ENCODE data around the gene TSC22D1.

The TSC22D1 gene

DNA sequence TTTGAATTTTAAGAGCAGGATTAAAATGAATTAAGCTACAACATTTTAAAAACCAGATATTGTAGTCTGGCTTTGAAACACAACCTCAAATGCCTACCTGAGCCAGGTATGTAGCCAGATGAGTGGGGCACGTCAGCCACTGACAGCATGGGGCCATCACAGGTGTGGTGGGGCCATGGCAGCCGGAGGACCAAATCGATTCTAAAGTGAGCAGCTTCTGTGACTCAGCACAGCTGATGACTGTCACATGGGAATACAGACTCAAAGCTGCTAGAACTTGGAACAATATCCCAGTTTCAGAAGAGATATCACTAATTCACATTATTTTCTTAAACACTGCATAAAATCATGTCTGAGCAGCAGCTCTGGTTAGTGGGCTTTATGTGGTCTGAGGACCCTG lies 149.7 kb downstream of the TSC22D1 start:
- TF ChIP-seq CTCF (IDR thresholded peaks at IDR 0.05; ENCODE audit: extremely low read depth, missing control alignments), result no peak
- no peak for DNase-seq (ENCODE audit: low spot score)

- no peak for TF ChIP-seq CTCF (IDR thresholded peaks at IDR 0.05; ENCODE audit: extremely low read depth, missing control alignments)
- no peak for DNase-seq (ENCODE audit: low spot score)
Measured at GRCh38 chr13:44425815-44426078, 150.4 kb downstream of the TSC22D1 start.

GRCh38 chr13:44425041-44425814 lies 150.9 kb downstream of the TSC22D1 start:
- DNase-seq (ENCODE audit: low spot score), result no peak

DNA sequence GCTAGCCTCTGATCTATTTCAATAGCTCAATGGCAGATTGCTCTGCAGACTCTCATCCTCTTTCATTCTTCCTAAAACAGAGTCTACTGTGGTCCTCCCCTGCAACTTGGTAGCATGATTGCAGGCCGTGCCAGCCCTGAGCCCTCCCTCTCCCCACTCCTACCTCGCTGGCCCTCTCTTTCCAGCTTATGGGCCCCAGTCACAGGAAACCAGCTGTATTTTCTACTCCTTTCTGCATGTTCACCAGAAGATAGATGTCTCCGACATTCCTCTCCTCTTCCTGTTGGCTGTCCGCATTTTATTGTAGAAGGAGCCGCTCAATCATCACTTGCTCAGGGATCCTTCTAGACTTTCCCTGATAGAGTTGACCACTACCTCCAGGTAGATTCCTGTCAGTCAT lies 152.3 kb downstream of the TSC22D1 start:
- TF ChIP-seq CTCF (IDR thresholded peaks at IDR 0.05; ENCODE audit: extremely low read depth, missing control alignments), result no peak
- DNase-seq (ENCODE audit: low spot score), result no peak

More at GRCh38 chr13:44425041-44425814, 150.9 kb downstream of the TSC22D1 start:
- no peak for TF ChIP-seq CTCF (IDR thresholded peaks at IDR 0.05; ENCODE audit: extremely low read depth, missing control alignments)

DNA sequence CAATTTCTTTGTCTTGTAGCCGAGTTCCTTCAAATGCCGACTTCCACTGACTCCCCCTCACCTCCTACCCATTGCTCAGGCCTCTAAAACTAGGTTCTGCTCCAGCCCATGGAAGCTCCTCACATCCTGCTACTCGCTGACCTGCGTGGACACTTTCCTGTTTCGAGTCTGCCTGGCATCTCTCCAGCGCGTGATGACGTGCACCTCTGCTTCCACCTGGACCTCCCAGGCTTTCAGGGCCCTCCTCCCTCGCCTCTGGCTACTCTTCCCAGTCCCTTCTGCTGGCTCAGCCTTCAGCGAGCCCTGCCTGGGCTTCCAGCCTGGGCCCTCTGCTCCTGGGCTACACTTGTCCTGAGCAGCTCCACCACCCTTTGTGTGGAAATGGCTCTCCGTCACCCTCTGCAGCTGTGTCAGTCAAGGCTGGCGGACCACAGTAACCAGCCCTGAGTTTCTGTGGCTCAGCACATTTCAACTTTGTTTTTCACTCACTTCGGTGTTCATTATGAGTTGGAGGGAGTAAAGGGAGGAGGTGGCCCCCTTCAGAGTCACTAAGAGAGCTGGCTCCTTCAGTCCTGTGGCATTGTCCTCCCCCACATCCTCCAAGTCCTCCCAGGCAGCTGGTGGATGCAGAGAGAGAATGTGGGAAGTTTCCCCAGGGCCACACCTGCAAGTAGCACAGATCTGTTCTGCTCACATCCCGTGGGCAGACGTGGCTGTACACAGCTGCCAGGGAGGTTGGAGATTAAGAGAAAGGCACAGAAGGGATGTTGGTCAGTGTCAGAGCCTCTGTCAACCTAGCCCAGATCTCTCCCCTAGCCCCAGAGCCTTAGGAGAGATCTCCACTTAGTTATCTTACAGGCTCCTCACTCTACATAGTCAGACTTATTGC lies 153.1 kb downstream of the TSC22D1 start:
- no peak for TF ChIP-seq CTCF (IDR thresholded peaks at IDR 0.05; ENCODE audit: extremely low read depth, missing control alignments)
- DNase-seq (ENCODE audit: low spot score), result no peak

DNA sequence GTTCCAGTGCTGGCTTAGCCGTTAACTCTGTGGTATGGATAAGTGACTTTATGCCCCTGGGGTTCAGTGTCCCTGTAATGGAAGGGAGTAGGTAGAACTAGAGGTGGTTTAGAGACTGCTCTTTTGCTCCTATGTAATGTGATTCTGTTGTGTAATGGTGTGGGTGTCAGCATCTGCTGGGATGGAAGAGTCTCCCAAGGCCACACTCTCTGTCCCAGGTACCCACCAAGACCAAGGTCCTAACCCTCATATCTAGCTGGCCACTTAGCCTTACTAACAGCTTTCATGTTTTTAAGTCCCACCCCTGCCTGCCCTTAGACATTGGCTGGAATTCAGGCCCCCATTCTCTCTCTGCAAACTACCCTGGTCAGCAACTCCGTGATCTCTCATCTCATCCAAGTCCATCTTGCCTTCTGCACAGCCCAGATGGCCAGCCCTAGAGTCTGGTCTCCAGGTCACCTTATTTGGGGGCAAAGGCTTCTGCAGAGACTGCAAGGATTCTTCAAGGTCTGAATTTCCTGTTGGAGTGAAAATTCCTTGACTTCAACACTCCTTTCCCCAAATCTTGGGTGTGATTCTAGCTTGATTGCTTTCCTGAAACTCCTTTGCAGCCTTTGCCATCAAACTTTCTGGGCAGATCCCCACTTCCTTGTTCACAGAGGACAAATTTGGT lies 154.1 kb downstream of the TSC22D1 start:
- no peak for DNase-seq (ENCODE audit: low spot score)
- TF ChIP-seq CTCF (IDR thresholded peaks at IDR 0.05; ENCODE audit: extremely low read depth, missing control alignments), result no peak
